Gastrocnemius medialis (tissue), 4 donors: ENCODE measurements around the gene FCRL1. TPM values are rescaled to one million over a fixed set of nuclear protein-coding genes. Genes with fewer than 3 reads are reported as not detected.
A peak's percentile ranks its signal among the peaks of the same experiment; 100 is the strongest.

Source experiments
- ATAC-seq, 2 donors: fragments of 150-250 bp; one replicate each; pipeline ENCODE4 v1.9.1; 2016
- DNase-seq, 2 donors: peaks; one replicate each; pipeline ENCODE4 v3.0.0-alpha.2; 2019
- H3K27ac ChIP-seq, 4 donors: fragments of 200-600 bp; sonication (generic); 1 replicate in 1 of 4; 2 replicates in 3 of 4; pipeline ENCODE4 v1.5.1; 2016 to 2018; ENCODE audit warnings: mild to moderate bottlenecking in 2 of 4, moderate library complexity in 1 of 4
- H3K27me3 ChIP-seq, 3 donors: fragments of 200-600 bp; sonication (generic) in 2 of 3; 1 replicate in 1 of 3; 2 replicates in 2 of 3; pipeline versions ENCODE4 v1.5.1 to v1.6.0; 2016 to 2019; ENCODE audit warnings: mild to moderate bottlenecking in 1 of 3, moderate library complexity in 1 of 3
- H3K36me3 ChIP-seq, 2 donors: fragments of 200-600 bp; sonication (generic) in 1 of 2; one replicate each; pipeline ENCODE4 v1.5.1; 2017 to 2018
- H3K4me1 ChIP-seq, 2 donors: fragments of 200-600 bp; sonication (generic) in 1 of 2; one replicate each; pipeline ENCODE4 v1.5.1; 2016 to 2017; ENCODE audit warnings: mild to moderate bottlenecking in 2 of 2
- H3K4me3 ChIP-seq, 4 donors: fragments of 200-600 bp; sonication (generic) in 3 of 4; 1 replicate in 1 of 4; 2 replicates in 3 of 4; pipeline ENCODE4 v1.5.1; 2016 to 2019; ENCODE audit warnings: mild to moderate bottlenecking in 2 of 4
- H3K9me3 ChIP-seq, 3 donors: fragments of 200-600 bp; sonication (generic) in 2 of 3; 1 replicate in 1 of 3; 2 replicates in 2 of 3; pipeline ENCODE4 v1.5.1; 2016 to 2019
- CTCF ChIP-seq, 5 experiments: fragments of 450-650 bp in 3 of 5; fragments of 200-600 bp in 2 of 5; sonication (generic) in 2 of 5; IDR thresholded peaks in 4 of 5; conservative IDR thresholded peaks in 1 of 5; 1 replicate in 4 of 5; 2 replicates in 1 of 5; pipeline ENCODE4 v1.5.1; 2016 to 2019; ENCODE audit warnings: antibody characterized with exemption in 5 of 5, mild to moderate bottlenecking in 3 of 5, moderate library complexity in 3 of 5
- POLR2A ChIP-seq, 2 donors: fragments of 450-650 bp; IDR thresholded peaks; one replicate each; pipeline ENCODE4 v1.6.1; 2017; ENCODE audit warnings: antibody characterized with exemption in 2 of 2, mild to moderate bottlenecking in 2 of 2, moderate library complexity in 2 of 2
- in situ Hi-C, 4 donors: fragments of 200-750 bp; cut with MboI; loops; one replicate each; pipeline versions ENCODE4 v1.15.0 to v1.8.0; 2017; ENCODE audit warnings: low sequenced_read_pairs in 4 of 4
- intact Hi-C: fragments of 100-400 bp; cut with DNase I; formaldehyde crosslinking; loops from one replicate; pipeline ENCODE4 v1.15.1; 2023; ENCODE audit warnings: low total_unique reads
- total RNA-seq, 4 donors: library from RNA; depleted of rRNA; stranded (reverse); fragments of >200 nt; gene quantifications; one replicate each; pipeline versions ENCODE4 v1.1.0 to v1.2.3, GENCODE V29; 2016

FCRL1 gene
- total RNA-seq, 4 donors from 2014 or later: not detected

GRCh38 chr1:157813269-157813668 is 6.7 kb downstream of the FCRL1 start:
- in situ Hi-C loops: no loop called here
- ATAC-seq (no peak), DNase-seq (no peak)
- intact Hi-C loops: no loop called here
- no peak for TF ChIP-seq POLR2A (IDR thresholded peaks at IDR 0.05)
- no peak for TF ChIP-seq CTCF (IDR thresholded peaks at IDR 0.05 in 4 of 5, conservative IDR thresholded peaks at IDR 0.05 in 1 of 5)
- Histone ChIP-seq H3K4me3 (no peak overlapping the region), H3K27ac (no peak overlapping the region), H3K4me1 (no peaks in the 10 kb centered on the region), H3K36me3 (no peaks in the 10 kb centered on the region), H3K27me3 (no peaks in the 10 kb centered on the region), H3K9me3 (peaks cover 0 to 5% (median 0%) of the 10 kb centered on the region in 3 donors)

GRCh38 chr1:157806431-157807149 is 13.3 kb downstream of the FCRL1 start:
- no peak for TF ChIP-seq POLR2A (IDR thresholded peaks at IDR 0.05)
- no peak for TF ChIP-seq CTCF (IDR thresholded peaks at IDR 0.05 in 4 of 5, conservative IDR thresholded peaks at IDR 0.05 in 1 of 5)
- intact Hi-C loops: no loop called here
- Histone ChIP-seq H3K4me3 (no peak overlapping the region), H3K27ac (no peak overlapping the region), H3K27me3 (no peaks in the 10 kb centered on the region), H3K4me1 (no peaks in the 10 kb centered on the region), H3K36me3 (no peaks in the 10 kb centered on the region), H3K9me3 (no peaks in the 10 kb centered on the region)
- in situ Hi-C loops: no loop called here
- no peak for DNase-seq
- ATAC-seq: no peak

GRCh38 chr1:157803851-157804250 is 16.1 kb downstream of the FCRL1 start:
- DNase-seq (peak in 1 of 2 donors; percentile 13), ATAC-seq (no peak)
- H3K27ac ChIP-seq: no peak overlapping the region
- H3K9me3 ChIP-seq: no peaks in the 10 kb centered on the region
- intact Hi-C loops (no loop called here), in situ Hi-C loops (no loop called here)
- no peaks in the 10 kb centered on the region for H3K27me3 ChIP-seq
- no peaks in the 10 kb centered on the region for H3K4me1 ChIP-seq
- TF ChIP-seq CTCF (IDR thresholded peaks at IDR 0.05 in 4 of 5, conservative IDR thresholded peaks at IDR 0.05 in 1 of 5) (no peak), POLR2A (IDR thresholded peaks at IDR 0.05) (no peak)
- no peaks in the 10 kb centered on the region for H3K36me3 ChIP-seq
- H3K4me3 ChIP-seq: no peak overlapping the region

GRCh38 chr1:157799996-157800395 is 19.9 kb downstream of the FCRL1 start:
- ATAC-seq (no peak), DNase-seq (no peak)
- H3K4me1 ChIP-seq: no peaks in the 10 kb centered on the region
- no peaks in the 10 kb centered on the region for H3K27me3 ChIP-seq
- no peaks in the 10 kb centered on the region for H3K9me3 ChIP-seq
- in situ Hi-C loops: no loop called here
- intact Hi-C loops: no loop called here
- no peaks in the 10 kb centered on the region for H3K36me3 ChIP-seq
- TF ChIP-seq CTCF (IDR thresholded peaks at IDR 0.05 in 4 of 5, conservative IDR thresholded peaks at IDR 0.05 in 1 of 5) (no peak), POLR2A (IDR thresholded peaks at IDR 0.05) (no peak)
- no peak overlapping the region for H3K4me3 ChIP-seq
- no peak overlapping the region for H3K27ac ChIP-seq

- ATAC-seq: no peak
- intact Hi-C loops (no loop called here), in situ Hi-C loops (no loop called here)
Measured at GRCh38 chr1:157798211-157798610, 21.7 kb downstream of the FCRL1 start.

More at GRCh38 chr1:157798211-157798610, 21.7 kb downstream of the FCRL1 start:
- no peaks in the 10 kb centered on the region for H3K36me3 ChIP-seq
- no peaks in the 10 kb centered on the region for H3K4me1 ChIP-seq
- no peaks in the 10 kb centered on the region for H3K27me3 ChIP-seq
- H3K27ac ChIP-seq: no peak overlapping the region
- no peak for TF ChIP-seq CTCF (IDR thresholded peaks at IDR 0.05 in 4 of 5, conservative IDR thresholded peaks at IDR 0.05 in 1 of 5)
- no peak for TF ChIP-seq POLR2A (IDR thresholded peaks at IDR 0.05)
- peaks cover 0 to 2% (median 0%) of the 10 kb centered on the region in 3 donors for H3K9me3 ChIP-seq
- H3K4me3 ChIP-seq: no peak overlapping the region
- no peak for DNase-seq
